HepG2 (cell line): ENCODE data around the gene CSNK1D. TPM values are rescaled to one million over a fixed set of nuclear protein-coding genes. Genes with fewer than 3 reads are reported as not detected.

Source experiments
- ARID2 ChIP-seq: sonication (generic); formaldehyde crosslinking; IDR thresholded peaks from 2 replicates; pipeline ENCODE4 v1.8.1; 2022; ENCODE audit warnings: mild to moderate bottlenecking, missing genetic modification reagents, borderline replicate concordance
- ARID4A ChIP-seq: sonication (generic); formaldehyde crosslinking; IDR thresholded peaks from 2 replicates; pipeline ENCODE4 v1.5.0; 2020; ENCODE audit warnings: mild to moderate bottlenecking, missing genetic modification reagents, borderline replicate concordance
- CHCHD3 ChIP-seq: sonication (generic); formaldehyde crosslinking; IDR thresholded peaks from 2 replicates; pipeline ENCODE4 v1.8.0; 2022; ENCODE audit warnings: mild to moderate bottlenecking, missing genetic modification reagents, moderate library complexity
- FOXM1 ChIP-seq: sonication (generic); formaldehyde crosslinking; IDR thresholded peaks from 2 replicates; pipeline ENCODE4 v1.5.0; 2020; ENCODE audit warnings: missing genetic modification reagents
- GPBP1L1 ChIP-seq: sonication (generic); formaldehyde crosslinking; IDR thresholded peaks from 2 replicates; pipeline ENCODE4 v1.5.0; 2020; ENCODE audit warnings: mild to moderate bottlenecking, missing genetic modification reagents
- HNF4A ChIP-seq: sonication (generic); formaldehyde crosslinking; IDR thresholded peaks from 2 replicates; pipeline ENCODE4 v1.4.0; 2020; ENCODE audit warnings: missing genetic modification reagents
- HOXA3 ChIP-seq: sonication (generic); formaldehyde crosslinking; IDR thresholded peaks from 2 replicates; pipeline ENCODE4 v1.5.0; 2020; ENCODE audit warnings: missing genetic modification reagents
- PTBP1 ChIP-seq: fragments of 200-400 bp; formaldehyde crosslinking; IDR thresholded peaks from 2 replicates; pipeline ENCODE4 v1.6.1; 2018; ENCODE audit warnings: low read length, low read depth; ENCODE audit not compliant: poor library complexity, severe bottlenecking
- SIX1 ChIP-seq: sonication (generic); formaldehyde crosslinking; IDR thresholded peaks from 2 replicates; pipeline ENCODE4 v1.4.0; 2020; ENCODE audit warnings: missing genetic modification reagents, borderline replicate concordance
- TBX2 ChIP-seq: sonication (generic); formaldehyde crosslinking; IDR thresholded peaks from 2 replicates; pipeline ENCODE4 v1.5.0; 2020; ENCODE audit warnings: missing genetic modification reagents, mild to moderate bottlenecking, borderline replicate concordance
- TEAD3 ChIP-seq: optimal IDR thresholded peaks from 2 replicates; pipeline ENCODE3; 2016; ENCODE audit warnings: borderline replicate concordance
- U2AF2 ChIP-seq: fragments of 200-400 bp; formaldehyde crosslinking; IDR thresholded peaks from 2 replicates; pipeline ENCODE4 v1.6.1; 2017; ENCODE audit warnings: low read depth, mild to moderate bottlenecking, low read length
- ZBED4 ChIP-seq: sonication (generic); formaldehyde crosslinking; IDR thresholded peaks from 2 replicates; pipeline ENCODE4 v1.4.0; 2020; ENCODE audit warnings: missing genetic modification reagents, borderline replicate concordance
- ZBTB1 ChIP-seq: sonication (generic); formaldehyde crosslinking; IDR thresholded peaks from 2 replicates; pipeline ENCODE4 v1.4.0; 2020; ENCODE audit warnings: missing genetic modification reagents, borderline replicate concordance
- ZBTB7B ChIP-seq: sonication (generic); formaldehyde crosslinking; IDR thresholded peaks from 2 replicates; pipeline ENCODE4 v1.4.0; 2020; ENCODE audit warnings: missing genetic modification reagents
- ZNF326 ChIP-seq: sonication (generic); formaldehyde crosslinking; IDR thresholded peaks from 2 replicates; pipeline ENCODE4 v1.4.0; 2020; ENCODE audit warnings: missing genetic modification reagents, borderline replicate concordance
- ZNF446 ChIP-seq: sonication (generic); formaldehyde crosslinking; IDR thresholded peaks from 2 replicates; pipeline ENCODE4 v1.5.0; 2020; ENCODE audit warnings: mild to moderate bottlenecking, missing genetic modification reagents
- ZNF547 ChIP-seq: sonication (generic); formaldehyde crosslinking; IDR thresholded peaks from 2 replicates; pipeline ENCODE4 v1.5.1; 2020; ENCODE audit warnings: mild to moderate bottlenecking, missing genetic modification reagents
- ZNF75D ChIP-seq: sonication (generic); formaldehyde crosslinking; IDR thresholded peaks from 2 replicates; pipeline ENCODE4 v1.8.1; 2023; ENCODE audit warnings: missing genetic modification reagents, mild to moderate bottlenecking, borderline replicate concordance
- ZNF773 ChIP-seq: sonication (generic); formaldehyde crosslinking; IDR thresholded peaks from 2 replicates; pipeline ENCODE4 v1.4.0; 2020; ENCODE audit warnings: missing genetic modification reagents, borderline replicate concordance
- polyA plus RNA-seq, 8 experiments: library from polyadenylated mRNA; depleted of rRNA in 3 of 8; stranded (reverse) in 7 of 8; unstranded in 1 of 8; fragments of >200 nt; fragmentation: Illumina TruSeq in 4 of 8; extraction: Trizol in 4 of 8; gene quantifications; 2 replicates each; pipeline versions ENCODE4 v1.2.1 to v1.2.3, GENCODE V29; 2011 to 2016; ENCODE audit warnings: low read depth in 4 of 8, missing spikeins in 1 of 8, mixed read lengths in 1 of 8; ENCODE audit not compliant: insufficient read depth in 1 of 8
- total RNA-seq, 5 experiments: library from RNA; depleted of rRNA; stranded (reverse); fragments of >200 nt; fragmentation: Illumina TruSeq; extraction: Trizol; gene quantifications; 2 replicates each; pipeline ENCODE4 v1.2.3, GENCODE V29; 2016; ENCODE audit warnings: low read depth in 1 of 5

The CSNK1D gene
- total and polyA plus RNA-seq, 2 of the 13 experiments (the other 11 are each of a cell fraction or from before 2014, with no cell fraction given), result 31.5 to 128 TPM

- peak; percentile 99 for TF ChIP-seq ZBED4 (CRISPR knock-in tag)
- peak; percentile 96 for TF ChIP-seq TBX2
- peak; percentile 67 for TF ChIP-seq PTBP1
- peak; percentile 98 for TF ChIP-seq CHCHD3
- peak; percentile 98 for TF ChIP-seq ZBTB7B (CRISPR knock-in tag)
- TF ChIP-seq ARID2 (CRISPR knock-in tag), result peak; percentile 90; the same call in 1 of the 2 replicates
- no peak for TF ChIP-seq U2AF2
- peak; percentile 99; the same call in 1 of the 2 replicates for TF ChIP-seq ZNF547 (CRISPR knock-in tag)
- TF ChIP-seq ZNF75D, result 0 out of 2 replicates have a peak, but pooled peaks have one; percentile 88
- TF ChIP-seq ZBTB1, result peak; percentile 38; the same call in 1 of the 2 replicates
- no peak for TF ChIP-seq GPBP1L1 (CRISPR knock-in tag)
- peak; percentile 52; the same call in 1 of the 2 replicates for TF ChIP-seq ARID4A (CRISPR knock-in tag)
- TF ChIP-seq ZNF773 (CRISPR knock-in tag), result peak; percentile 97
- TF ChIP-seq ZNF326 (CRISPR knock-in tag), result peak; percentile 63
- no peak; the same call in 1 of the 2 replicates for TF ChIP-seq ZNF446 (CRISPR knock-in tag)
- peak; percentile 51 for TF ChIP-seq TEAD3 (CRISPR knock-in tag)
- no peak for TF ChIP-seq SIX1 (CRISPR knock-in tag)
- peak; percentile 96 for TF ChIP-seq HOXA3 (CRISPR knock-in tag)
- peak; percentile 71; the same call in 1 of the 2 replicates for TF ChIP-seq FOXM1 (CRISPR knock-in tag)
- peak; percentile 87 for TF ChIP-seq HNF4A (CRISPR knock-in tag)
Observed at GRCh38 chr17:82230609-82231311, 42.7 kb downstream of the CSNK1D start (continued).
